HG03354 (cell line): Measurements from ENCODE around the gene RNF20.
A peak's percentile ranks its signal among the peaks of the same experiment; 100 is the strongest.
"Not testable (repeated sequence)": the region's sequence is repeated elsewhere in the genome, so short reads cannot be mapped to it uniquely, and the experiment has no call there.

Experiments used
- ATAC-seq: cut with Tn5 transposase; IDR thresholded peaks from one replicate; pipeline ENCODE4 v1.9.1; 2021; ENCODE audit warnings: mild to moderate bottlenecking; ENCODE audit not compliant: unreplicated experiment, poor library complexity, severe bottlenecking

RNF20 gene

GRCh38 chr9:101585740-101586139, 52.1 kb downstream of the RNF20 start:
- no peak for ATAC-seq

DNA sequence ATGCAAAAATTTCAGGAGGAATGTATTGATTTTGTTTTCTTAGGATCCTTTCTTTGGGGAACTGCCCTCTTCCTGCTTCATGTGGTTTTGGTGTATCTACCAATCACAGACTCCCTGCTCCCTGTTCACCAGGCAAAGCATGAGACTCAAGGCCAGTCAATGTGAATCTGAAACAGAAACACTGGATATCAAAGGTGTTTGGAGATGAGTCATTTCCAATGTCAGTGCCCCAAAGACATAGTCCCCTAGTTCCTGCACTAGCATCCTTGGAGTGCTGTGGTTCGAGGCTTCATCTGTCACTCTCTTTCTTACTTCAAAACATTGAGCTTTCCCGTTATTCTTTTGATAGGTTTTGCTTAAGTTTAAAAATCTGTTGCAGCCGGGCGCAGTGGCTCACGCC, 53.0 kb downstream of the RNF20 start:
- ATAC-seq = peak; percentile 94

DNA sequence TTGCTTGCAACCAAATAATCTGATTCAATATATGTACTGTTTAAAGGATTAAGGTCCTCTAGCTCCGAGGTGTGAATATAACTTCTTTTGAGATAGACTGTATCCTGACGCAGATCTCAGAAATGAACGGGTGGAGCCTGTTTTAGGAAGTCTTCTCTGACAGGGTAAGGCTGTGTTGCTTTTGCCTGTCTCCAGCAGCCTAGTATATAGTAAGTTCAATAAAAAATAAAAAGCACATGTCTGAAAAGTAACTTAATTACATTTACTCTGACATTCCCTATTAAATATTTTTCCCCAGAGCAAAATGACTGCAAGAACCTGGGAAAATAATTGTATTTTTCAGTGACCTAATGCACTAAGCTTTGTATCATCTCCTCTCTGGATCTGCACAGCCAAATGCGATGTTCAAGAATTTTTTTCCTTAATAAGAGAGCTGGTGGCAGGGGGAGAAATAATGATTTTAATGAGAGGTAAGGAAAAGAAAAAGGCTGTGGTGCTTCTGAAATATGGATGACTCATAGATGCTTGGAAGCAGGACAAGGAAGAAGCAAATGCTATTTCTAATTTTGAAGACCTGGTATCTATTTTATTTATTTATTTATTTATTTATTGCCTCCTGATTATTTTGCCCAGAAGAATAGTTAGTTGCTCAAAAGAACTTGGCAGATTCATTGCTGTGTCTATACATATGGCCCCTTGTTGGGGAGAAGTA, 53.8 kb downstream of the RNF20 start:
- ATAC-seq = no peak

GRCh38 chr9:101590074-101590473, 56.4 kb downstream of the RNF20 start:
- ATAC-seq = not testable (repeated sequence)

DNA sequence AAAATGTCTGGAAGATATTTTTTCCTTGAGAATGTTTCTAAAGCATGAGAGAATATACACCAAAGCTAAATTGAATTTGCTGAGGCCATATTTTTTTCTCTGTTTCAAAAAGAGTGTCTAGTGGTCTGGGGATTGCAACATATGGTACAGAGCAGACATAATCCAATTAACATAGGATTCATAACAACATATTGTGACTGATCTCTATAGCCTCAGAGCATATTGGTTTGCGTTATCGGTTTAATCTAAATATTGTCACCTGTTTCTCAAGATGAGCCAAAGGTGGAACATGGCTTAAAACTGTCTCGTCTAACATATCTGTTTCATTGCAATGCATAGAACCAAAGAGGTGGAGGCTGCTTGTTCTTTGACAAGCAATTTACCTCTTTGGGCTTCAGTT, 57.2 kb downstream of the RNF20 start:
- no peak for ATAC-seq

DNA sequence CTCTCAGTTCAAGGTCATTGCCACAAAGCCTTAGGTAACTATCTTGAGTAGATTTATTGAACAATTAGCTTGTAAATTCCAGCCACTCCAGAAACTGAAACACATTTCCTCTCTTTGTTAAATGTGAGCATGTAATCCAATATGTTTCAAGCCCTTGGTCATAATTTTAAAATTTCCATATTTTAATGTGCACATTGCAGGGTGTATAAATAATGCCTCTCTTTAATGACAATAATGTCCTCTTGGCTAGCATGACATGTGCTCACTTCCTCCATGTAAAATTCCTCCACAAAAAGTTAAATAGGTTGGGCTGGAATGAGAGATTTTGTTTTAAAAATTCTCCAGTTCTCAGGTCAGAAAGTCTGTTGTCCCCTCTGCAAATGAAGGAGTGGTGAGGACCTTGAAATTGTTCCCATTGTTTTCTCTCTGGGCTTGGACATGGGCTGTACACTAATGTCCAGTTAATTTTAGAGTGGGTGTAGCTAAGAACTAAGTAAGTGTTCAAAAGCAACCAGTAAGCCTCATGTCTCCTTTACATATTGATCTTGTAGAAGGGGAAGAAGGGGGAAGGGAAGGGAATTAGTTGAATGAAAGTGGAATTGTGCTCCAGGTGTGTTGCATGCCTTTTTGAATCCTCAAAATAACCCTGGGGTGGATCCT, 58.3 kb downstream of the RNF20 start:
- ATAC-seq = no peak

DNA sequence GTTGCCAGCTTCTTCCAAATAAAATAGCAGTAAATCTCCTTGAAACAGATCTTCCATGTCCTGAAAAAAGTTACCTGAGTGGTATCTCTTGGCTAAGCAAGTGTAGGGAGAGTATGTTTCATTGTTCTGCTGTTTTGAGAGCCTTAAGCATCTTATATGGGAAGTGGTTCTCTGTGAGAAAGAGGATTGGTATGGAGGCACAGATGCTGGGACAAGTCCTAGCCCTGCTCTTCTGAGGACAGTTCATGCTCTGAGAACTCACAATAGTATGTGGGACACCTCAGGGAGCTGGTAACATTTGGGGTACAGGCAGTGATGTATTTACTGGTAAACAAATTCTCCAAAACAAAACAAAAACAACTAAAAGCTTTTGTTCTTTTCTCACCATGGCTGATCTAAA, 59.1 kb downstream of the RNF20 start:
- no peak for ATAC-seq

- ATAC-seq = no peak
Observed at GRCh38 chr9:101593345-101593744, 59.7 kb downstream of the RNF20 start.

- no peak for ATAC-seq
Observed at GRCh38 chr9:101594796-101595195, 61.1 kb downstream of the RNF20 start, which contains the start of gene PPP3R2. Gene PPP3R2, minus strand, starts transcription at chr9:101594969. Its CDS starts 48 bp downstream, at chr9:101594921.

- ATAC-seq = peak; percentile 72
Observed at GRCh38 chr9:101601904-101602765, 68.5 kb downstream of the RNF20 start.

GRCh38 chr9:101604296-101604695, 70.6 kb downstream of the RNF20 start:
- ATAC-seq = no peak

GRCh38 chr9:101605547-101605946, 71.9 kb downstream of the RNF20 start:
- ATAC-seq = no peak
